SKM-1 treated with dmso at 0.1 percent for 144 hours (cell line): ENCODE measurements around the gene CTSW.

ENCODE experiments used
- DNase-seq: peaks from one replicate; lab custom pipeline; 2025; ENCODE audit not compliant: unreplicated experiment; lab: John Stamatoyannopoulos, UW

CTSW gene

GRCh38 chr11:65898656-65899355 is 19.2 kb downstream of the CTSW start:
- peak; percentile 34 for DNase-seq

- no peak for DNase-seq
These were observed 19.9 kb downstream of the CTSW start for GRCh38 chr11:65899356-65900124.

- peak; percentile 83 for DNase-seq
These were observed 20.7 kb downstream of the CTSW start, which contains the start of gene FOSL1 for GRCh38 chr11:65900125-65900898. FOSL1 (minus strand) TSS chr11:65900388; CDS start chr11:65900339, 49 bp downstream.

DNA sequence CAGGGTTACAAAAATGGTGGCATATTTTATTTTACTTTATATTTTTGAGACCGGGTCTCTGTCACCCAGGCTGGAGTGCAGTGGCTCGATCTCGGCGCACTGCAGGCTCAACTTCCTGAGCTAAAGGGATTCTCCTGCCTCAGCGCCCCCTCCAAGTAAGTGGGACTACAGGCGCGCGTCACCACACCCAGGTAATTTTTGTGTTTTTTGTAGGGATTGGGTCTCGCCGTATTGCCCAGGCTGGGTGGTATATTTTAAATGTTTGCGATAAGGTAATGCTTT is 21.2 kb downstream of the CTSW start:
- DNase-seq, result no peak

GRCh38 chr11:65903068-65903481 is 23.4 kb downstream of the CTSW start:
- DNase-seq, result no peak

GRCh38 chr11:65903715-65904114 is 24.1 kb downstream of the CTSW start:
- no peak for DNase-seq

DNA sequence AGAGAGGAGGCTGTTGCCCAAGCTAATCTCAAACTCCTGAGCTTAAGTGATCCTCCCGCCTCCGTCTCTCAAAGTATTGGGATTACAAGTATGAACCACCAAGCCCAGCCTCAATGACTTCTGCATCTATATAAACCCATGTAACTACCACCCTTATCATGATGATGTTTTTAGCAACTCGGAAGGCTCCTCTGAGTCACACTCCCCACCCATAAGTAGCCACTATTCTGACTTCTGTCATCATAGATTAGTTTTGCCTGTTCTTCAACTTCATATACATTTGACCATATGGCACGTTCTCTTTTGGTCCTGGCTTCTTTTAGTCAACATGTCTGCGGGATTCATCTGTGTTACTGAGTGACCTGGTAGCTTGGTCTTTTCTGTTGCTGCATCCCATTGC is 27.0 kb downstream of the CTSW start:
- no peak for DNase-seq

DNA sequence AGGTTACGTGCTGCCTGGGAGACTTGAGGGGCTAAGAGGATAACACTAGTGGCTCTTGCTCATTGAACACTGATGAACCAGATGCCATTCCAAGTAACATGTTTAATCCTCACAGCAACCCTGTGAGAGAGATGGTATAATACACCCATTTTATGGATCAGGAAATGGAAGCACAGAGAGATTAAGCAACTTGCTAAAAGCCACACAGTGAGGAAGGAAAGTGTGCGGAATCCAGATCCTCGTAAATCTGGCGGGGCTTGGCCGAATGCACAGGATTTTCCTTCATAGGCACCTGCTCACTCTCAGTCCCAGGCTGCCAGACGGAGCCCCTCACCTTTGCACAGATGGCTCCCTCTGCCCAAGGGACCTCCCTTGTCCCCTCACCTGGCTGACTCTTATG is 28.2 kb downstream of the CTSW start:
- DNase-seq, result no peak

DNA sequence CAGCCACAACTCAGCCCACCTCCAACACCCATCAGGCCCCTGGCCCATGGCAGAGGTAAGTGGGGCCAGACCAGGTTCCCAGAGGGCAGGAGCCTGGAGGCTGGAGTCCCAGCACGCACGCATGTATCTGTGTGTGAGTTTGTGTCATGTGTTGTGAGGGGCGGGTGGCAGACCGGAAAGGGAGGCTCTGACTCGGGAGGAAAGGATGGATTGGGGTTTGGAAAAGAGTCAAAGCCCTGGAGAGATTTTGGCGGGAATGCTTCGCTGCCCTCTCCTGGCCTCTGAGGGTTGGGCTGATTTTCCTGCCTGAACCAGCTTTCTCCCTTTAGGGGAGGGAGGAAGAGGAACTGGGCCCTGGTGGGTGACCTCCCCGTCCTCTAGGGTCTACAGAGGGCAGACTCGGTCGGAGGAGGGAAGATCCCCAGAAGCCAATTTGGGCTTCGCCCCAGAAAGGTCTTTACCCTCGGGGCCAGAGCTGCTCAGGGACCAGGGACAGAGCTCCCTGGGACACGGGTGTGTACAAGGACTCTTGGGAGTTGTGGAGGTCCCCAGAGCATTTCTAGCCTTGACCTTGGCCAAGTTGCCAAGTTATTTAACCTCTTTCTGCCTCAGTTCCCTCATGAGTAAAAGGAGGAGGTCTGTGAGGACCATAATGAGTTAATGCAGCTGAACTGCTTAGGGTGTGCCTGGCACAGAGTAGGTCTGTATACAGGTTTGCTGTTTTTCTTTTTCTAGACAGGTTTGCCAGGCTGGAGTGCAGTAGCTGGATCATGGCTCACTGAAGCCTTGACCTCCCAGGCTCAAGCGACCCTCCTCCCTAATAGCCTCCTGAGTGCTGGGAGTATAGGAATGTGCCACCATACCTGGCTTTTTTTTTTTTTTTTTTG is 32.3 kb downstream of the CTSW start:
- DNase-seq, result peak; percentile 27

- DNase-seq, result no peak
These were observed 33.2 kb downstream of the CTSW start for GRCh38 chr11:65912845-65913244.

DNA sequence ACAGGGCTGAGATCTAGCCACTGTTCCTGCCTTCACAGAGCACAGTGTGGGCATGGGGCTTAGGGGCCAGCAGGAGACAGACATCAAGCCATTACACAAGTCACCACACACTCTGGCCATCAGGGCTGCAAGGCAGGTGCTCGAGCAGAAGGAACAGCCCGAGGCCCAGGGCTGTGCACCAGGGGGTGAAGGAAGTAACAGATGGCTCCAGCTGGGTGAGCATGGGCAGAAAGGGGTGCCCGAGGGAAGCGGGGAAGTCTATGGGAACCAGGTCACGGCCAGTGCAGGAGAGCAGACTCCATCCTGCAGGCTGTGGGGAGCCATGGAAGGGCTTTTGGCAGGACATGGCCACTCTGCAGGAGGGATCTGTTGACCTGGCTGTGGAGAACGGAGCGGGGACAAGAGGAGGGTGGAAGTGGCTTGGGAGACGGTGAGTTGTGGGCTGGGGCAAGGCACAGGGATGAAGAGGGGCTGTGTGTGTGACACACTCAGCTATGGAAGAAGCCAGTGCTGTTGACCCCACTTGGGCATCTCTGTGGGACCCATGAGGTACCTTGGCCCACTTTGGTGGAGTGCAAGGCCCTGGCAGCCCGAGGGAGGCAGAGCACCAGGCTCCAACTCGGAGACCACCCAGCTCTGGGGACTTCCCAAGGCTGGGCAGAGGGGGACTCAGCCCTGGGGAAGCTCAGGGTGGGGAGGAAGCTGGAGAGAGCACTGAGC is 35.6 kb downstream of the CTSW start:
- DNase-seq, result no peak

GRCh38 chr11:65915821-65916251 is 36.2 kb downstream of the CTSW start:
- DNase-seq, result no peak

GRCh38 chr11:65916391-65916790 is 36.8 kb downstream of the CTSW start:
- DNase-seq, result no peak

DNA sequence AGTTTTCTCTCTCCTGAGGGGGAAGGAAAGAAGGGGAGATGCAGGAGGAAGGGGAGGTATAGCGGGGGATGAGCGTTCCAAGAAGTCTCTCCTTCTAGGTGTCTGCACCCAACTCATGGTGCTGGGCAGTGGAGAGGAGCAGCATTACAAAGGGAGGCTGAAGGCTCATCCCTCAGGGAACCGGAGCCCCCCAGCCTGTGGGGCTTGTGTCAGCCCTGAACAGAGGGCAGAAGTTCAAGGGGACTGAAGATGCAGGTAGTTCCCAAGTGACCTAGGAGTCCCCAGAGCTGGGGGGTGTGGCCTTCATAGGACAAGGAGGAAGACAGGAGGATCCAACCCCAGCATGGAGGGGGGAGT is 37.4 kb downstream of the CTSW start:
- no peak for DNase-seq

DNA sequence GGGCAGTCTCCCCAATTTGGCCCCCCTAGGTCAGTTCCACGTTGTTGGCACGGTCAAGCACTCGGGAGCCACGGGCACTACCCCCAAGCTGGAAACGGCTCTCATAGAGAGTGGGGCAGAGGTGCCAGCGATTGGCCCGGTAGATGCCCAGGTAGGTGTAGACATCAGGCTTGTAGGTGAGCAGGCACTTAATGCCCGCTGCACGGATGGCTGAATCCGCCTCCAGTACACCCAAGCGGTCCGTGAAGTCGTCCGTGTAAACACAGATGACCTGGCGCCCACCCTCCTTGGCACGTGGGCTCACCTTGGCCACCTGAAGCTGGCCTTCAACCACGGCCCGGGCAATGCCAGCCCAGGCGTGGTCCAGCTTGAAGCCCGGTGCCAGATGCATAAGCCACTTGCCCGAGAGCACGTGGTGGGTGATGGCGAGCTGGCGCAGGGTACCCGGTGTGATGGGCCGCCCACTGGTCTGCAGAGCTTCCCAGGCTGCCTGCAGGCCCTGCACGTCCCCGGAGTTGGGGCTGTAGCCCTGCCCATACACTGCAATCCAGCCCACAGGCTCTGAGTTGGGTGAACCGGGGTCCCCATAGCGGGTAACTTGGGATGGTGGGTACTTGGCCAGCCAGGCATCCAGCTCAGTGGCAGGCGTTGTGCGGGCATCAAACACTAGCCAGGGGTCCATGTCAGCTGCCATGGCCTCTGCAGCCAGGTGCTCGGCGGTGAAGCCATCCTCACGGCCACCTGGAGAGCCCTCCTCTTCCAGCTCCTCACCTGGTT is 38.0 kb downstream of the CTSW start:
- no peak for DNase-seq

DNA sequence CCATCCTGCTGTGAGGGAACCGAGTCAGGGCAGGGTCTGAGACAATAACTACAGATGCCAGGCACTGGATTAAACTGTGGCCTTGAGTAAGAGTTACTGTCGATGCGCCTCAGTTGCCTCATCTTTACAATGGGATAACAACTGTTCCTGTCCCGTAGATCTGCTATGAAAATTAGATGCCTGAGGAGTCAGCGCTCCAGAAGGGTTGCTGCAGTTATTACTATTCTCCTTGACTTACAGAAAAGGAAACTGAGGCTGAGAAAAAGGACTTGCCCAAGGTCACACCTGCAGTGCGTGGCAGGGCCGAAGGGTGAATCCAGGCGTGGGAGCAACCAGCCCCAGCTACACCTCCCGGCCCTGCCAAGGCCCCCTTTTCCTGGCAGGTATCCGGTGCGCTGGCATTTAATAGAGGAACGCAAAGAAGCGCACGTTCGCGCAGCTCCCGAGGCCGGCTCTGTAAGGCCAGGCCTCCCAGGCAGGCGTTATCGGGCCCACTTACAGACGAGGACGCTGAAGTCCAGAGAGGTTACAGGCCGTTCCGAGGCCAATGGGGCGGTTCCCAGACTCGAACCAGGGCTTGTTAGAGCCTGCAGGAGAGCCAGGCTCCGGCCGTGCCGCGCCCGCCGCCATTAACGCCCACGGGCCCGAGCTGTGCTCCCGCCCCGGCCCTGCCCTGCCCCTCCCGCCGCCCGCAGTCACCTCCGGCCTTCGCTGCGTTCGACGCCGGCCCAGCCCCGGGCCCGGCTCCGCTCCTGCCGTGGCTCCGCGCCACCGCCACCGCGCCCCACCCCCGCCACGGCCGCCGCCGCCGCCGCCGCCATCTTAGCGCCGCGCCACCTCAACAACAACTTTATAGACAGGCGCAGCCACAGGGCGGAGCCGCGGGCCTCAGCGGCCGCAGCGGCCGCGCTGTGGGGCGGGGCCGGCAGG is 38.8 kb downstream of the CTSW start, which contains the start of gene C11orf68:
TSS of gene C11orf68 (minus strand) at position 852 of the 930 bp plus-strand sequence. CDS start at position 821, 31 bp downstream.
- no peak for DNase-seq

DNA sequence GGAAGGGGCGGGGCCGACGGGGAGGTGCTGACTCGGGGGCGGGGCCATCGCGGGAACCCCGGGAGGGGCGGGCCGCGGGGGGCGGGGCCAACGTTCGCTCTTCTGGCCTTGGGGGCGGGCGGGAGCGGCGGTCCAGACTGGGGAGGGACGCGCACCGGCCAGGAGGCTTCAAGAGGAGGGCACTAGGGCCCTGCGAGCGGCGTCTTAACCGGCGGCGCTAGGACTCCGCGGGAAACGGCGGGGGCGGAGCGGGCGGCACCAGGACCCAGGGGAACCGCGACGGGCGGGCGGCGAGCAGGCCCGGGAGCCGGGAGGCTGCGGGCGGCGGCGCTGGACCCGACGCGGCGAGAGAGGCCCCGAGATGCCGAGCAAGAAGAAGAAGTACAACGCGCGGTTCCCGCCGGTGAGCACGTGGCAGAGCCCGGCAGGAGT is 39.5 kb downstream of the CTSW start, which contains the start of gene DRAP1:
TSS of gene DRAP1 (plus strand) at position 286 of the 432 bp plus-strand sequence. CDS start at position 362, 76 bp downstream.
- DNase-seq, result peak; percentile 97
